Measurements from ENCODE around the gene WDR75. TPM values are rescaled to one million over a fixed set of nuclear protein-coding genes. Genes with fewer than 3 reads are reported as not detected.

The WDR75 gene
- total RNA-seq: 58.2 to 61.4 TPM (median 60.7 TPM) in 3 replicates

DNA sequence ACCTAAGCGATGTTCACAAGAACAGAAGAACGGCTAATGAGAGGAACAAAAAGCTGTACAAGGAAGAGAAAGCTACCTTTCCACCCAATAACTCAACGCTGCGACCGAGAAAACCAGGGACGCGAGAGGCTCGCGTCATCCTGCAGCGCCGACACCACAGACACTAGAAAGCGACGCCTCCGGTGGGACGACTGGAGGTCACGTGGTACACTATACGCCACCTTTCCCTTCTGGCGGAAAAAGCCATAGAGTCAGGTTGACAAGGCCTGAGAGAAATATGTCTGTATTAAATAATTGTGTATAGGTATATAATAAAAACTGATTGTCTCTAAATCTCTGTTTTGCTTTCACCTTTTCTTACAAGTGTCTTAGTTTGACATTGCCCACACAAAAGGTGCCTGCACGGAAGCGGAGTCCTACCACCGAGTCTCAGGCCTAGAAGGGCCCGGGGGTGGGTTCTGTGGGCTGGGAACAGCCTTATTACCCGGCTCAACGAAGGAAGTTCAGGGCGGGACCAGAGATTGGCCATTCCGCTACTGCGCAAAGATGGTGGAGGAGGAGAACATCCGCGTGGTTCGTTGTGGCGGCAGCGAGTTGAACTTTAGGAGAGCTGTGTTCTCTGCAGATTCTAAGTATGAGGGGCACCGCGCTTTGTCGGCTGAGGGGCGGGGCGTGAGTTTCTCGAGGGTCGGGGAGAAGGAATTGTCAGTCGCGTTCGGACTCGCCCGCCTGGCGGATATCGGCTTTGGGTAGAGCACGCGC, at the start of gene WDR75:
TSS of gene WDR75 (plus strand) at position 528 of the 762 bp plus-strand sequence. CDS start at position 547, 19 bp downstream.
- Mint-ChIP-seq H3K27me3 (ENCODE audit: low read depth) (no peaks in the 10 kb centered on the region), H3K4me1 (peaks cover 20% of the 10 kb centered on the region), H3K36me3 (no peaks in the 10 kb centered on the region), H3K4me3 (peak within 1 kb of the TSS; percentile 99), H3K9me3 (no peaks in the 10 kb centered on the region), H3K27ac (peak within 1 kb of the TSS; percentile 99)
- TF ChIP-seq, protein P1, sequence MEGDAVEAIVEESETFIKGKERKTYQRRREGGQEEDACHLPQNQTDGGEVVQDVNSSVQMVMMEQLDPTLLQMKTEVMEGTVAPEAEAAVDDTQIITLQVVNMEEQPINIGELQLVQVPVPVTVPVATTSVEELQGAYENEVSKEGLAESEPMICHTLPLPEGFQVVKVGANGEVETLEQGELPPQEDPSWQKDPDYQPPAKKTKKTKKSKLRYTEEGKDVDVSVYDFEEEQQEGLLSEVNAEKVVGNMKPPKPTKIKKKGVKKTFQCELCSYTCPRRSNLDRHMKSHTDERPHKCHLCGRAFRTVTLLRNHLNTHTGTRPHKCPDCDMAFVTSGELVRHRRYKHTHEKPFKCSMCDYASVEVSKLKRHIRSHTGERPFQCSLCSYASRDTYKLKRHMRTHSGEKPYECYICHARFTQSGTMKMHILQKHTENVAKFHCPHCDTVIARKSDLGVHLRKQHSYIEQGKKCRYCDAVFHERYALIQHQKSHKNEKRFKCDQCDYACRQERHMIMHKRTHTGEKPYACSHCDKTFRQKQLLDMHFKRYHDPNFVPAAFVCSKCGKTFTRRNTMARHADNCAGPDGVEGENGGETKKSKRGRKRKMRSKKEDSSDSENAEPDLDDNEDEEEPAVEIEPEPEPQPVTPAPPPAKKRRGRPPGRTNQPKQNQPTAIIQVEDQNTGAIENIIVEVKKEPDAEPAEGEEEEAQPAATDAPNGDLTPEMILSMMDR (IDR thresholded peaks at IDR 0.05; ENCODE audit: unreplicated experiment): no peak
- DNase-seq (ENCODE audit: low spot score in 2 of 2, unreplicated experiment in 2 of 2): peak; percentile 71 to 84

DNA sequence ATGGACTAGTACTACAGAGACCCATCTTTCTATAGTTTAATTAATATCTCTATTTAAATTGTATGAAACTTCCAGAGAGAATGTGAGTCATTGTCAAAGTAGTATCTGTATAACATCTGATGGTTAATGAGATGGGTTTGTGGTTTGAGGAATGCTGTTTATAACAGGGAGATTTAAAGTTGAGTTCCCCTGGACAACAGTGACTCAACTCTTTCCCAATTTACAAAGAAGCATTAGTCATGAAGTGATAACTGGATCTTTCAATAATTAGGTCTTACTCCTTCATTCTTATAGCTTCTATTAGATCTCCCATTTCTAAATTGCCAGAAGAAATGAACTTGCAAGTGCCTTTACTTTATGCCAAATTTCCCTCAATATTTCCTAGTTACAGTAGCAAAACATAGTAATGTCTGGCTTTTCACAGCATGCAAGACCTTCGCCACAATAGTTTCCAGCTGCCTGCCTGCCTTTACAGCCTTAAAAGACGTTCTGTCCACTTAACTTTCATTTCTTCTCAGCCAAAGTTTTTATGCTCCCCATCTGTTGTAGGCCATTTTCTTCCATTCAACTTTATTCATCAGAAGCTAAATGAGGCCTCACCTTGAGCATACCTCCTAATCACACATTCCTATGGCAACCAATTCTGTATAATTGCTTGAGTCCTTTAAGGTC, 47.7 kb upstream of the WDR75 start:
- Mint-ChIP-seq H3K36me3 (peaks cover 6% of the 10 kb centered on the region), H3K27ac (peak overlapping the region; percentile 37), H3K27me3 (ENCODE audit: low read depth) (no peaks in the 10 kb centered on the region), H3K4me3 (no peak overlapping the region), H3K4me1 (peaks cover 22% of the 10 kb centered on the region), H3K9me3 (peaks cover 8% of the 10 kb centered on the region)
- no peak for DNase-seq (ENCODE audit: low spot score in 2 of 2, unreplicated experiment in 2 of 2)
- TF ChIP-seq, protein P1 (IDR thresholded peaks at IDR 0.05; ENCODE audit: unreplicated experiment): no peak

DNA sequence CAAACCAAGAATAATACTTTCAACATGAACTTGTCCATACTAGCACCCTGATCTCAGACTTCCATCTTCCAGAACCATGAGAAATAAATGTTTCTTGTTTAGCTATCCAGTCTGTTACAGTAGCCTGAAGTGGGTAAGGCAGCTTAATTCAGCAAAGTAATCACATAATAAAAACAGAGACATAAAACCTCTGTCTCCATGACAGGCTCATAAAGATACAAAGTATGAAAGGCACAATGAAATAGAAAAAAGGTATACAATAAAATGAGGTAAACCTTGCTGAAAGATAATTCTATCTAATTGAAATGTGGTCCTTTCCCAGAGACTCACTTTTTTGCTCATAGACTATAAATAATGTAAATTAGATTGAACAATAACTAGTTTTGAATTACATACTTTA, 46.7 kb upstream of the WDR75 start:
- no peak overlapping the region for H3K4me3 Mint-ChIP-seq
- H3K4me1 Mint-ChIP-seq: peaks cover 13% of the 10 kb centered on the region
- peaks cover 6% of the 10 kb centered on the region for H3K36me3 Mint-ChIP-seq
- TF ChIP-seq, protein P1 (IDR thresholded peaks at IDR 0.05; ENCODE audit: unreplicated experiment): no peak
- H3K27me3 Mint-ChIP-seq (ENCODE audit: low read depth): no peaks in the 10 kb centered on the region
- H3K9me3 Mint-ChIP-seq: peaks cover 13% of the 10 kb centered on the region
- H3K27ac Mint-ChIP-seq: peak overlapping the region; percentile 74
- DNase-seq (ENCODE audit: low spot score in 2 of 2, unreplicated experiment in 2 of 2): no peak

GRCh38 chr2:189402932-189403331, 38.3 kb upstream of the WDR75 start:
- Mint-ChIP-seq H3K9me3 (peaks cover 36% of the 10 kb centered on the region), H3K36me3 (peaks cover 12% of the 10 kb centered on the region), H3K4me3 (no peak overlapping the region), H3K4me1 (peaks cover 17% of the 10 kb centered on the region), H3K27ac (no peak overlapping the region), H3K27me3 (ENCODE audit: low read depth) (no peaks in the 10 kb centered on the region)
- DNase-seq (ENCODE audit: low spot score in 2 of 2, unreplicated experiment in 2 of 2): no peak
- TF ChIP-seq, protein P1 (IDR thresholded peaks at IDR 0.05; ENCODE audit: unreplicated experiment): no peak

DNA sequence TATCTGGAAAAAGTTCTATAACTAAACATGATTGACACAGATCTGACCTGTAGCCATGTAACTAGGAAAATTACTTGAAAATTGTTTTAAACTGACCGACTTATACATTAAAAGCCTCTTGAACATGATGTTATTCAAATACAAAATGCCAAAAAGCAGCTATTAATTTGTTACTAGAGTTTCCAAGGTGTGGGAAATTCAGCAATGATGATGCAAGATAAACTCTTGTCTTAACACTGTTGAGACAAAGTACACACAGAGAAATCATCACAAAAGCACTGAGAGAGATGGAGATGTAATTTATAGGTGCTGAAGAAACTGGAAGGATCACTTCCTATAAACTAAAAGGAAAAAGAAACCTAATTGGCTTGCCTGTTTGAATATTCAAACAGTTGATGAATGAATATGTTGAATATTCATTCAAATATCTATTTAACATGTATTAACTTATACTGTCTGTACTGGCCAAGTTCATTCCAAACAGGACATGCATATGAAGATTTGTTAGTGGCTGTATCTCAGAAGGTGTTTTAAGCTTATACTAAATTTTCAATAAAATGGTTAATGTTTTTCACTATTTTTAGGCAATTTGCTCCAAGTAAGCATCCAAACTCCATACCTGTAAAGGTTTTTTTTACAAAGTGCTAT, 34.6 kb upstream of the WDR75 start:
- Mint-ChIP-seq H3K9me3 (peaks cover 10% of the 10 kb centered on the region), H3K4me3 (peak overlapping the region; percentile 48), H3K27me3 (ENCODE audit: low read depth) (no peaks in the 10 kb centered on the region), H3K36me3 (peaks cover 4% of the 10 kb centered on the region), H3K4me1 (peaks cover 42% of the 10 kb centered on the region), H3K27ac (peak overlapping the region; percentile 89)
- TF ChIP-seq, protein P1 (IDR thresholded peaks at IDR 0.05; ENCODE audit: unreplicated experiment): no peak
- no peak for DNase-seq (ENCODE audit: low spot score in 2 of 2, unreplicated experiment in 2 of 2)

Measured in mesothelial cell of epicardium (in vitro differentiated cells).